22Rv1 (cell line): ENCODE data around the gene TMEM150C.

Experiments
- CTCF ChIP-seq: fragments of 450-650 bp; IDR thresholded peaks from 2 replicates; pipeline ENCODE4 v1.5.1; 2017; ENCODE audit warnings: mild to moderate bottlenecking
- ZFX ChIP-seq: fragments of 450-650 bp; IDR thresholded peaks from 2 replicates; pipeline ENCODE4 v1.6.1; 2017; ENCODE audit warnings: antibody characterized with exemption, borderline replicate concordance

GRCh38 chr4:82491251-82491960, 70.4 kb downstream of the TMEM150C start:
- TF ChIP-seq ZFX (no peak), CTCF (no peak)
